H7 (cell line): Measurements from ENCODE around the gene VSTM4. TPM values are rescaled to one million over a fixed set of nuclear protein-coding genes. Genes with fewer than 3 reads are reported as not detected.

Experiments
- DNase-seq: peaks from one replicate; pipeline ENCODE4 v3.0.0; 2012
- H3K27me3 ChIP-seq: 2 replicates; pipeline ENCODE4 v1.6.0; 2011; ENCODE audit warnings: mild to moderate bottlenecking, low read length; ENCODE audit not compliant: control insufficient read depth, insufficient read depth
- H3K36me3 ChIP-seq: replicated peaks from 2 replicates; pipeline ENCODE4 v1.5.1; 2011; ENCODE audit warnings: low read length; ENCODE audit not compliant: control insufficient read depth, insufficient read depth
- H3K4me3 ChIP-seq: 2 replicates; pipeline ENCODE4 v1.5.1; 2011; ENCODE audit warnings: low read depth, mild to moderate bottlenecking, control low read depth, low read length, moderate library complexity; ENCODE audit not compliant: insufficient read depth
- total RNA-seq: library from RNA; depleted of rRNA; stranded (reverse); fragments of >200 nt; shearing (Covaris generic); gene quantifications from 2 replicates; pipeline ENCODE4 v1.2.3, GENCODE V29; 2014

VSTM4 gene
- total RNA-seq, 1 experiment from 2014 or later, result 0.31 TPM

DNA sequence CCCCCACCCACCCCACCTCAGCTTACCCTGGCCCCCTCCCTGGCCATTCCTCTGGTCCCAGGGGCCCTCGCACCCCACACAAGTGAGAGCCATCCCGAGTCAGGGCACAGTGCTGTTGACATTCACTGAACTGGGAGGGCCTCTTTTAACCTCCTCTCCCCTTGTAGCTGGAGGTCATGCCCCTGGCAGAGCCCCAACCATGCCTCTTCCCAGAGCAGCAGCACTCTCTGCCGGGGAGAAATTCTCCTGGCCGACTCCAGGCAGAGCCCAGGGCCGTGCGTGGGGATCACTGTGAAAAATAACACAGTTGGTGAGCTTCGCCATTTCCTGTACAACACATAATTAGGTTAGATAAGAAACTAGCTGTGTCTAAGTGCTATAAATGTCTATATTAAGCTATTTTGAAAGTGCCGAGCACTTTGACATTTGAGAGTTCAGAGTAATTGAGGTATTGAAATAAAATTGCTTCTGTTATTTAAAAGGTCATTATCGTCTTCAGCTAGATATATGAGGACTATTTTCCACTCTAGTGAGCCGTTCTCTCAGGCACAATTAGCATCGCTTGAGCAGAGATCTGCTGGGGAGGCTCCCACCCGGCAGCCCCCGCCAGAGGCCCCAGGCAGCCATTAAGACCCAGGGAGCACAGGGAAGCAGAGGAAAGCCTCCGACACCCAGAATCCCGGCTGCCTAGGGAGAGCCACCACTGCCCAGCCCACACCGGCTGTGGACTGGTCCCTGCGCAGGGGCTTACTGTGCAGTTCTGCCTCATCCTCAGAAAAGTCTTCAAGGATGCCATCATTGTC is 113.3 kb downstream of the VSTM4 start:
- DNase-seq, result peak; percentile 56
- no peaks in the 10 kb centered on the region for H3K27me3 ChIP-seq
- no peaks in the 10 kb centered on the region for H3K36me3 ChIP-seq
- no peak overlapping the region for H3K4me3 ChIP-seq

- Histone ChIP-seq H3K36me3 (no peaks in the 10 kb centered on the region), H3K27me3 (no peaks in the 10 kb centered on the region), H3K4me3 (no peak overlapping the region)
- peak; percentile 87 for DNase-seq
Observed at GRCh38 chr10:49001402-49001801, 113.9 kb downstream of the VSTM4 start.

GRCh38 chr10:49000437-49001398 is 114.6 kb downstream of the VSTM4 start:
- H3K4me3 ChIP-seq, result no peak overlapping the region
- no peaks in the 10 kb centered on the region for H3K36me3 ChIP-seq
- no peaks in the 10 kb centered on the region for H3K27me3 ChIP-seq
- DNase-seq, result no peak

DNA sequence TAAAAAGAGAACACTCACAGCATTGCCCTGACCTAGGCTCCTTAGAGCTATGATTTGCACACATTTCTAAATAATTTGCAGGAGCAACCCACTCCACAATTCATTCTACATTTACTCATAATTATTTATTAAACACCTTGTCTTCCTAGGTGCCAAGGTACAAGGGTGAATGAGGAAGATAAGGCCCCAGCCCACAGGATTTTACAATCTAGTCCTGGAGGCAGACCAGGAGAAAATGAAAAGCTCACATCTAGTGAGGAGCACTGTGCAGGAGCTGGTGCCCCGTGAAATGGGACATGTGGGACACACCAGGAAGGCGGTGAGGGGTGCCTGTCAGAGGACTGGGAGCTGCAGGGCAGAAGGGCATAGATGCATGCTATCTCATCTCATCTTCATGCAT is 116.0 kb downstream of the VSTM4 start:
- DNase-seq, result no peak
- no peak overlapping the region for H3K4me3 ChIP-seq
- H3K27me3 ChIP-seq, result no peaks in the 10 kb centered on the region
- H3K36me3 ChIP-seq, result no peaks in the 10 kb centered on the region

- Histone ChIP-seq H3K27me3 (no peaks in the 10 kb centered on the region), H3K36me3 (no peaks in the 10 kb centered on the region), H3K4me3 (no peak overlapping the region)
- DNase-seq, result no peak
Observed at GRCh38 chr10:48996329-48996728, 119.0 kb downstream of the VSTM4 start.

- no peak for DNase-seq
- H3K36me3 ChIP-seq, result no peaks in the 10 kb centered on the region
- no peak overlapping the region for H3K4me3 ChIP-seq
- H3K27me3 ChIP-seq, result no peaks in the 10 kb centered on the region
Observed at GRCh38 chr10:48993627-48994026, 121.7 kb downstream of the VSTM4 start.

- DNase-seq, result no peak
Observed at GRCh38 chr10:48990226-48990625, 125.1 kb downstream of the VSTM4 start.

GRCh38 chr10:48985621-48986158 is 129.6 kb downstream of the VSTM4 start:
- H3K4me3 ChIP-seq, result no peak overlapping the region
- no peak for DNase-seq
- H3K27me3 ChIP-seq, result no peaks in the 10 kb centered on the region
- no peaks in the 10 kb centered on the region for H3K36me3 ChIP-seq

More at GRCh38 chr10:48990226-48990625, 125.1 kb downstream of the VSTM4 start:
- H3K36me3 ChIP-seq, result no peaks in the 10 kb centered on the region
- H3K27me3 ChIP-seq, result no peaks in the 10 kb centered on the region
- no peak overlapping the region for H3K4me3 ChIP-seq

DNA sequence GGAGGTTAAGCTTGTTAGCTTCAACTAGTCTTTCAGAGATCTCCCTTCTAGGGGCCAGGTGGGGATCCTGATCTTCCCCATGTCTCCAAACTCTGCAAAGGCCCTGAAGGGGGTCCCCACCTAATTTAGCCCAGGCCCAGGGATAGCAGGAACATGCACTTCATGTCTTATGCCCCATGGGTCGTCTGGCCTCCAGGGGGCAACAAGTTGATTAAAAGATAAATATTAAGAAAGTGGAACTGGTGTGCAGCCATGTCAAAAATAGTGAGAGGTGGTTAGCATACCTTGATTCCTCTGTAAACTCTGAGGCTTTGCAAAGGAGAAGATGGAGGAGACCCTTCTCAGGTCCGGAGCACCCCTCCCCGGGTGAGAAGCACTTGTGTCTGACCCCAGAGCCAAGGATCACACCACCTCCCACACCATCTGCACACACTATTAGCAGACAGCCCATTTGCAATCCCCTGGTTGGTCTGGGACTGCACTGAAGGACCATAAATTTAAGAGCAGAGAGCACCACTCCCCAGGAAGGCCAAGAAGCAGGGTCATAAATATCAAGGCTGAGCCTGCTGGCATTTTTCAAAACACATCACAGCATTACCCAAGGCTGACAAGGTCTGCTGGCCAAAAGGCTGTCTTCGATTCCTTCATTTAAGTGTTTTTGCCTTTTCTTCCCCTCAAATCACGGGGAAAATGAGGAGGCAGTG is 131.5 kb downstream of the VSTM4 start:
- DNase-seq, result no peak
- Histone ChIP-seq H3K27me3 (no peaks in the 10 kb centered on the region), H3K36me3 (no peaks in the 10 kb centered on the region), H3K4me3 (no peak overlapping the region)

DNA sequence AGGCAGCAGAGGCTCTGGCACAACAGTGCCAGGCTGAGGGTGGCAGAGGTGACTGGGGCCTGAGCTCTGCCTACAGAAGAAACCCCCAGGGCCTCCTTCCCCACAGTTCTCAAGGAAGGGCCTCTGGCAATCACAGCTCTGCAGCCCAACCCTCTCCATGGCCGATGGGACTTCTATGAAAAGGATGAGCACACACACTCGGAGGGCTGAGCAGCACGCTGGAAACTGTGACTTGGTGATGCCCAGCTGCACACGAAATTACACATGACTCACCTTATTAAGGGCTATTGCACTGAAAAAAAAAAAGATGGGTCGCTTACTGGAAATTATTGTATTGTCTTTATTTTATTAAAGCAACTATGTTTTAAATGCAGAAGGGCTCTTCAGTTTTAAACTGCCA is 132.7 kb downstream of the VSTM4 start:
- Histone ChIP-seq H3K27me3 (no peaks in the 10 kb centered on the region), H3K36me3 (no peaks in the 10 kb centered on the region), H3K4me3 (no peak overlapping the region)
- no peak for DNase-seq

DNA sequence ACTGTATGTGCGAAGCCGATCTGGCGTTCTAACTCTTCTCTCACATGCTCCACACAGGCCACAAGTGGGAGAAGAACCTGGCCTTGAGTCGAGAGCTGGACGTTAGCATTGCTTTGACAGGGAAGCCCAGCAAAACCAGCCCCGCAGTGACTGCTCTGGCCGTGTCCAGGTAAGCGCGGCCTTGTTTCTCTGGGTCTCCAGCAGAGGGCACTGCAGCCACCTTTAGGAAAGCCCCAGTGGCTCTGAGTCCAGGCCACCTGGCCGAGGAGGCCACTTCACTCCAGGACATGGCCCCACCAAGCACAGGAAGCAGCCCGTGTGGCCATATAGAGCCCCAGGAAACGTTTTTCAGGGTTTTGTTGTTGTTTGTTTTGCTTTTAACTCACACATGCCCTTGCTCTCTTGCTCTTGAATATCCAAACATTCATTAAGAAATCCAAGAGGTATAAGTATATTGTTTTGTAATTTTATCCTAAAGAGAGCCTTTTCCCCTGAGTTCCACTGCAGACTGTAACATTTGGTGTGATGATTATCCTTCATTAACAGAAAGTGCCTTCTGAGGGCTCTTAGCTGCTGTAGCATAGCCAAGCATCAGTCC is 133.9 kb downstream of the VSTM4 start:
- H3K4me3 ChIP-seq, result no peak overlapping the region

GRCh38 chr10:48978318-48978717 is 137.0 kb downstream of the VSTM4 start:
- no peak for DNase-seq
- Histone ChIP-seq H3K4me3 (no peak overlapping the region), H3K27me3 (no peaks in the 10 kb centered on the region), H3K36me3 (no peaks in the 10 kb centered on the region)

More for the DNA sequence above, 133.9 kb downstream of the VSTM4 start:
- Histone ChIP-seq H3K27me3 (no peaks in the 10 kb centered on the region), H3K36me3 (no peaks in the 10 kb centered on the region)
- peak; percentile 91 for DNase-seq

DNA sequence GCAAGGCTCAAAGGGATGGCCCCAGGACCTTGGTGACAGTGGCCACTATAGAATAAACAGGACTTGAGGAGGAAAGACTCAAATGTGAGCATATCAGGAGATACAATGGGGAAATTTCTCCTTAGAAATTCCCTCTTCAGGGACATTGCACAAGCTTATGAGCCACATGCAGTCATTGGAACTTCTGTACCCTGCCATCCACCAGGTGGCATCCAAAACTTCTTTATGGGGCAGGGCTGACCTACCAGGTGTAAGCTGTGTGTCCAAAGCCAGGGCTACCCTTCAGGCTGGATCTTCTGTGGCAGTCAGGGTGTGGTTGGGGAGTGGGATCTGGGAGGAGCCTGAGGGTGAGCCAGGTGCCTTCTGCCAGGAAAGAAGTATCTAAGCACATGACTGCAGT is 139.1 kb downstream of the VSTM4 start:
- no peaks in the 10 kb centered on the region for H3K27me3 ChIP-seq
- H3K36me3 ChIP-seq, result no peaks in the 10 kb centered on the region
- DNase-seq, result peak; percentile 61
- H3K4me3 ChIP-seq, result no peak overlapping the region
